Ovary (tissue), 9 donors: Measurements from ENCODE around the gene ANKMY1. TPM values are rescaled to one million over a fixed set of nuclear protein-coding genes. Genes with fewer than 3 reads are reported as not detected.

Experiments used
- DNase-seq, 5 donors: peaks; one replicate each; pipeline ENCODE4 v3.0.0-alpha.2; 2019 to 2020
- H3K27ac ChIP-seq, 2 donors: fragments of 200-600 bp; one replicate each; pipeline versions ENCODE4 v1.5.1 to v1.8.0; 2019 to 2022
- H3K27me3 ChIP-seq: fragments of 200-600 bp; one replicate; pipeline ENCODE4 v1.8.0; 2022
- H3K36me3 ChIP-seq: fragments of 200-600 bp; sonication (generic); one replicate; pipeline ENCODE4 v1.5.1; 2019
- H3K4me1 ChIP-seq: one replicate; pipeline ENCODE4 v1.8.1; 2013; ENCODE audit warnings: mild to moderate bottlenecking, moderate library complexity; ENCODE audit not compliant: insufficient read depth
- H3K4me3 ChIP-seq: fragments of 200-600 bp; sonication (generic); one replicate; pipeline ENCODE4 v1.5.1; 2017
- H3K9me3 ChIP-seq, 2 donors: fragments of 200-600 bp in 1 of 2; sonication (generic) in 1 of 2; one replicate each; pipeline versions ENCODE4 v1.5.1 to v1.8.1; 2013 to 2019; ENCODE audit warnings: mild to moderate bottlenecking in 1 of 2, moderate library complexity in 1 of 2
- CTCF ChIP-seq, 3 donors: fragments of 450-650 bp in 2 of 3; fragments of 200-600 bp in 1 of 3; IDR thresholded peaks; one replicate each; pipeline versions ENCODE4 v1.5.1 to v1.8.0; 2016 to 2022; ENCODE audit warnings: antibody characterized with exemption in 3 of 3, mild to moderate bottlenecking in 1 of 3
- EP300 ChIP-seq: sonication (generic); formaldehyde crosslinking; IDR thresholded peaks from one replicate; pipeline ENCODE4 v1.6.1; 2017; ENCODE audit warnings: antibody characterized with exemption
- POLR2A ChIP-seq: fragments of 450-650 bp; IDR thresholded peaks from one replicate; pipeline ENCODE4 v1.6.1; 2017; ENCODE audit warnings: antibody characterized with exemption, mild to moderate bottlenecking, moderate library complexity
- WGBS, 3 donors: extraction: QIAGEN DNeasy Blood & Tissue Kit in 1 of 3; methylation state at CpG; one replicate each; pipeline versions ENCODE4 v1.1.5 to v1.1.7; 2013 to 2017; 5-methylcytosine and 5-hydroxymethylcytosine counted together
- intact Hi-C, 4 donors: fragments of 100-400 bp; cut with DNase I; formaldehyde crosslinking; loops; one replicate each; pipeline versions ENCODE4 v1.11.0 to v1.15.1; 2022 to 2023
- polyA plus RNA-seq, 2 donors: library from polyadenylated mRNA; stranded (reverse); fragments of 200-250 nt in 1 of 2; fragments of 350-450 nt in 1 of 2; fragmentation: Illumina TruSeq in 1 of 2; extraction: RNeasy Lipid Tissue Mini Kit (QIAGEN cat#74804) in 1 of 2; gene quantifications; one replicate each; pipeline ENCODE4 v1.2.3, GENCODE V29; 2013 to 2014
- total RNA-seq, 7 donors: library from RNA; depleted of rRNA in 2 of 7; stranded (reverse); fragments of >200 nt in 2 of 7; fragmentation: NEBNext Ultra II Directional in 3 of 7; extraction: Animal tissue kit (Norgen Biotek cat#: 25700) in 3 of 7; gene quantifications; one replicate each; pipeline versions ENCODE4 v1.1.0 to v1.2.4, GENCODE V29; 2016 to 2023
- donor health status: DM: no; HTN: no; CAD: no; lungs with moderate emphysema.
- donor health status: DM: no; HTN: no; CAD: no.
- donor health status: Bipolar disorder and iron deficiency.
- donor health status: DM: yes; HTN: yes; CAD: no.
- donor health status: DM: no; HTN: no; CAD: no.
- donor health status: DM: yes; HTN: yes; CAD: no.

The ANKMY1 gene
- total and polyA plus RNA-seq, 9 donors = 11.5 to 24.2 (median 19.0) TPM

DNA sequence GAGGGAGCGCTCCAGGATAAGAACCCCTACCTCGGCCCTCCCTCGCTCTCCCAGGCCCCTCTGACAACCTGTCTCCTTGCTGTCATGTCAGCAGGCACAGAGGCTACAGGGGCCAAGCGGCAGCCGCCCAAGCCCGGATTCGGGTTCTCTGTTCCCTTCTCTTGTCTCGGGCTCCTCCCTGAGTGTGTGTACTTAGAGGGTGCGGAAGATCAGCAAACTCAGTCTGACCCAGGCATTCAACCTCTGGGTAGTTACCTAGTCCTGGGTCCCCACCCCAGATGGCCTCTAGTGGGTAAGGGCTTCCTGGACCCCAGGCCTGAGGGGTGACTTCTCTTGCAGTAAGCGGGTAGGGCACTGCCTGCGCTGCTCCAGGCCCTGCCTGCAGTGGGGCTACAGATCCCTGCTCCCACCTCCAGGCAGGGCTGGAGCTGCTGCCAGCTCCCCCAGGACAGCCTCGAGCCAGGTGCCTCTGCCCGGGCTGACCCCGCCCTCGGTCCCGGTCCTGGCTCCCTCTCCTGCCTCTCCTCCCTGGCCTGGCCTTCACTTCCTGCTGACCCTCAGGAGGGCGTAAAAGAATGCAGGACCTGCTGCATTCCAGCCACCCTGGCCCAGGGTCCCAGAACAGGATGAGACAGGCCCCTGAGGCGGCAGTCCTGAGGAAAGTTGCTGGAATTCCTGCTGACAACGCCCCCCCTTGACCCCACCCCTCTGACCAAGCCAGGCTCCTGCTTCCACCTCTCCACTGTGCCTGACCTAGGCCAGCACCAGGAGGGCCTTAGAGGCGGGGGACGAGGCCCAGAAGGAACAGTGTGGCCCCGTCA, 100.4 kb downstream of the ANKMY1 start:
- peak in 4 of 5 donors; percentile 11 to 41 (median 20) for DNase-seq
- Histone ChIP-seq H3K27ac (no peak overlapping the region), H3K9me3 (no peaks in the 10 kb centered on the region), H3K4me3 (no peak overlapping the region), H3K27me3 (no peaks in the 10 kb centered on the region), H3K36me3 (no peaks in the 10 kb centered on the region), H3K4me1 (peaks cover 15% of the 10 kb centered on the region)
- WGBS, 3 donors = 72 to 78% (median 76%) methylated on average over 20 to 22 of the region's 22 CpGs
- no peak for TF ChIP-seq POLR2A
- intact Hi-C loops = no loop called here

- 69 to 71% (median 70%) methylated on average over 17 of the region's 17 CpGs for WGBS, 3 donors
- H3K36me3 ChIP-seq = no peaks in the 10 kb centered on the region
- H3K4me3 ChIP-seq = no peak overlapping the region
- H3K4me1 ChIP-seq = peaks cover 19% of the 10 kb centered on the region
- peak in 3 of 5 donors; percentile 26 to 55 (median 46) for DNase-seq
- no peak for TF ChIP-seq EP300
- TF ChIP-seq CTCF (IDR thresholded peaks at IDR 0.05) = no peak
- TF ChIP-seq POLR2A = no peak
- no peaks in the 10 kb centered on the region for H3K9me3 ChIP-seq
- no peaks in the 10 kb centered on the region for H3K27me3 ChIP-seq
- intact Hi-C loops = no loop called here
- peak overlapping the region in 1 of 2 donors; percentile 70 for H3K27ac ChIP-seq
Observed at GRCh38 chr2:240456447-240457222, 101.2 kb downstream of the ANKMY1 start.

GRCh38 chr2:240455647-240456446, 101.9 kb downstream of the ANKMY1 start:
- intact Hi-C loops = no loop called here
- H3K4me3 ChIP-seq = peak overlapping the region; percentile 8
- H3K9me3 ChIP-seq = no peaks in the 10 kb centered on the region
- no peak for TF ChIP-seq CTCF (IDR thresholded peaks at IDR 0.05)
- no peak for TF ChIP-seq POLR2A
- TF ChIP-seq EP300 = no peak
- H3K4me1 ChIP-seq = peaks cover 19% of the 10 kb centered on the region
- H3K27me3 ChIP-seq = no peaks in the 10 kb centered on the region
- H3K27ac ChIP-seq = peak overlapping the region; percentile 56 to 70
- H3K36me3 ChIP-seq = no peaks in the 10 kb centered on the region
- peak; percentile 63 to 81 (median 70) for DNase-seq
- 6 to 31% (median 8%) methylated on average over 12 to 55 of the region's 55 CpGs for WGBS, 3 donors

- no peaks in the 10 kb centered on the region for H3K27me3 ChIP-seq
- WGBS, 3 donors = 36 to 51% (median 37%) methylated on average over 7 of the region's 7 CpGs
Observed at GRCh38 chr2:240455272-240455646, 102.5 kb downstream of the ANKMY1 start.

More at GRCh38 chr2:240455272-240455646, 102.5 kb downstream of the ANKMY1 start:
- TF ChIP-seq POLR2A = no peak
- no peak for TF ChIP-seq CTCF (IDR thresholded peaks at IDR 0.05)
- no peak for TF ChIP-seq EP300
- intact Hi-C loops = no loop called here
- Histone ChIP-seq H3K27ac (peak overlapping the region; percentile 56 to 70), H3K9me3 (no peaks in the 10 kb centered on the region), H3K4me3 (no peak overlapping the region), H3K36me3 (no peaks in the 10 kb centered on the region), H3K4me1 (peaks cover 19% of the 10 kb centered on the region)
- DNase-seq = peak in 3 of 5 donors; percentile 33 to 53 (median 46)
